Left colon (tissue), 2 donors: ENCODE results near the gene CHCHD6. TPM values are rescaled to one million over a fixed set of nuclear protein-coding genes. Genes with fewer than 3 reads are reported as not detected.

Experiments used
- ATAC-seq: fragments of 200-7000 bp; cut with Tn5 transposase; one replicate; pipeline ENCODE4 v1.9.1; 2020; ENCODE audit warnings: mild to moderate bottlenecking, moderate library complexity
- DNase-seq, 2 donors: peaks; one replicate each; pipeline ENCODE4 v3.0.0-alpha.2; 2020
- intact Hi-C, 2 donors: fragments of 100-400 bp; cut with DNase I in 1 of 2; cut with micrococcal nuclease in 1 of 2; formaldehyde crosslinking; loops; one replicate each; pipeline versions ENCODE4 v1.11.2 to v1.14.0; 2022; cut with DNase I, micrococcal nuclease
- total RNA-seq, 2 donors: library from RNA; stranded (reverse); fragmentation: NEBNext Ultra II Directional; extraction: Animal tissue kit (Norgen Biotek cat#: 25700); gene quantifications; one replicate each; pipeline ENCODE4 v1.2.1, GENCODE V29; 2021
- donor health status: DM: no; HTN: no; CAD: no.
- donor health status: DM: yes; HTN: yes; CAD: no.

Gene CHCHD6
- total RNA-seq, 2 donors from 2014 or later: 8.9 to 11.4 TPM

- DNase-seq: no peak
- intact Hi-C loops: no loop called here
- ATAC-seq: no peak
Measured at GRCh38 chr3:126867190-126867862, 163.3 kb downstream of the CHCHD6 start.

- intact Hi-C loops: no loop called here
- DNase-seq: no peak
- no peak for ATAC-seq
Measured at GRCh38 chr3:126867863-126868200, 163.8 kb downstream of the CHCHD6 start.

GRCh38 chr3:126870608-126871210 is 166.7 kb downstream of the CHCHD6 start:
- intact Hi-C loops: no loop called here
- ATAC-seq (no peak), DNase-seq (no peak)

GRCh38 chr3:126872701-126873342 is 168.8 kb downstream of the CHCHD6 start:
- intact Hi-C loops: no loop called here
- DNase-seq: no peak
- no peak for ATAC-seq

GRCh38 chr3:126873416-126873815 is 169.4 kb downstream of the CHCHD6 start:
- DNase-seq (no peak), ATAC-seq (no peak)
- intact Hi-C loops: no loop called here

GRCh38 chr3:126878664-126879063 is 174.6 kb downstream of the CHCHD6 start:
- intact Hi-C loops: no loop called here
- ATAC-seq: no peak

GRCh38 chr3:126880901-126881300 is 176.9 kb downstream of the CHCHD6 start:
- intact Hi-C loops: no loop called here
- ATAC-seq (no peak), DNase-seq (no peak)

More at GRCh38 chr3:126878664-126879063, 174.6 kb downstream of the CHCHD6 start:
- DNase-seq: no peak

GRCh38 chr3:126881861-126882260 is 177.8 kb downstream of the CHCHD6 start:
- DNase-seq: no peak
- ATAC-seq: no peak
- intact Hi-C loops: no loop called here

- intact Hi-C loops: no loop called here
- DNase-seq (no peak), ATAC-seq (no peak)
Measured at GRCh38 chr3:126883241-126883640, 179.2 kb downstream of the CHCHD6 start.

- intact Hi-C loops: no loop called here
- ATAC-seq: no peak
Measured at GRCh38 chr3:126885425-126885824, 181.4 kb downstream of the CHCHD6 start.

GRCh38 chr3:126886217-126886616 is 182.2 kb downstream of the CHCHD6 start:
- intact Hi-C loops: no loop called here
- no peak for ATAC-seq
- DNase-seq: no peak

More at GRCh38 chr3:126885425-126885824, 181.4 kb downstream of the CHCHD6 start:
- no peak for DNase-seq

GRCh38 chr3:126887686-126888085 is 183.6 kb downstream of the CHCHD6 start:
- ATAC-seq: no peak
- DNase-seq: no peak
- intact Hi-C loops: no loop called here

- intact Hi-C loops: no loop called here
- ATAC-seq: no peak
Measured at GRCh38 chr3:126888186-126888760, 184.2 kb downstream of the CHCHD6 start.

GRCh38 chr3:126889276-126890201 is 185.5 kb downstream of the CHCHD6 start:
- no peak for DNase-seq
- ATAC-seq: no peak
- intact Hi-C loops: no loop called here

More at GRCh38 chr3:126888186-126888760, 184.2 kb downstream of the CHCHD6 start:
- peak in 1 of 2 donors; percentile 8 for DNase-seq

- intact Hi-C loops: no loop called here
- DNase-seq (no peak), ATAC-seq (no peak)
Measured at GRCh38 chr3:126891141-126891540, 187.1 kb downstream of the CHCHD6 start.

GRCh38 chr3:126891791-126892190 is 187.8 kb downstream of the CHCHD6 start:
- no peak for ATAC-seq
- DNase-seq: no peak
- intact Hi-C loops: no loop called here

- intact Hi-C loops: no loop called here
Measured at GRCh38 chr3:126893651-126894050, 189.6 kb downstream of the CHCHD6 start.

GRCh38 chr3:126894475-126894874 is 190.4 kb downstream of the CHCHD6 start:
- ATAC-seq: no peak
- no peak for DNase-seq
- intact Hi-C loops: no loop called here

More at GRCh38 chr3:126893651-126894050, 189.6 kb downstream of the CHCHD6 start:
- DNase-seq: no peak
- ATAC-seq: no peak
